ENCODE measurements around the gene SLC66A1.
"Not testable (repeated sequence)": the region's sequence is repeated elsewhere in the genome, so short reads cannot be mapped to it uniquely, and the experiment has no call there.

The SLC66A1 gene, protein sequence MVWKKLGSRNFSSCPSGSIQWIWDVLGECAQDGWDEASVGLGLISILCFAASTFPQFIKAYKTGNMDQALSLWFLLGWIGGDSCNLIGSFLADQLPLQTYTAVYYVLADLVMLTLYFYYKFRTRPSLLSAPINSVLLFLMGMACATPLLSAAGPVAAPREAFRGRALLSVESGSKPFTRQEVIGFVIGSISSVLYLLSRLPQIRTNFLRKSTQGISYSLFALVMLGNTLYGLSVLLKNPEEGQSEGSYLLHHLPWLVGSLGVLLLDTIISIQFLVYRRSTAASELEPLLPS

GRCh38 chr1:19311931-19312781, at the start of gene SLC66A1, which contains the start of gene AKR7A2:
Gene SLC66A1, plus strand, starts transcription at chr1:19312326. Its CDS starts 5,352 bp downstream, at chr1:19317678.
Gene AKR7A2, minus strand, starts transcription at chr1:19312144. Its CDS starts 20 bp downstream, at chr1:19312124.
- peak; percentile 88 to 89 for DNase-seq (ENCODE audit: low read depth in 1 of 2, low spot score in 1 of 2)

GRCh38 chr1:19262744-19263143, 49.4 kb upstream of the SLC66A1 start:
- DNase-seq (ENCODE audit: low read depth in 1 of 2, low spot score in 1 of 2), result no peak

DNA sequence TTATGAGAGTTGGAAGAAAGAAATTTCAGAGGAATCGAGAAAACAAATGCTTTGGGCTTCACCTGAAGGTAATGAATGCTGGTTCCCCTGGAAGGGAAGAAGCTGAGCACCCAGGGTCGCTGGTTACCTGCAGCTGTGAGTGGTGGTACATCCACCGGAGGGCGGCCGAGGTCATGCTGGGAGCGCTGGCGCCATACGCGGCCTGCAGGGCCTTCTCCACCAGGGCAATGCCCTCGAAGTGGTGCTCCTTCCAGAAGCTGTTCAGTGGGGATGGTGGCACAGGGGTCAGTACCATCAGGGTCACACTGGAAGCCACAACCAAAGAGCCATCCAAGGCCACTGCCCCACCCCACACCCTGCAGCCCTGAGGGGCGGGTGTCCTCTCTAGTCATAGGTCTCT, 43.7 kb upstream of the SLC66A1 start:
- DNase-seq (ENCODE audit: low read depth in 1 of 2, low spot score in 1 of 2), result no peak

DNA sequence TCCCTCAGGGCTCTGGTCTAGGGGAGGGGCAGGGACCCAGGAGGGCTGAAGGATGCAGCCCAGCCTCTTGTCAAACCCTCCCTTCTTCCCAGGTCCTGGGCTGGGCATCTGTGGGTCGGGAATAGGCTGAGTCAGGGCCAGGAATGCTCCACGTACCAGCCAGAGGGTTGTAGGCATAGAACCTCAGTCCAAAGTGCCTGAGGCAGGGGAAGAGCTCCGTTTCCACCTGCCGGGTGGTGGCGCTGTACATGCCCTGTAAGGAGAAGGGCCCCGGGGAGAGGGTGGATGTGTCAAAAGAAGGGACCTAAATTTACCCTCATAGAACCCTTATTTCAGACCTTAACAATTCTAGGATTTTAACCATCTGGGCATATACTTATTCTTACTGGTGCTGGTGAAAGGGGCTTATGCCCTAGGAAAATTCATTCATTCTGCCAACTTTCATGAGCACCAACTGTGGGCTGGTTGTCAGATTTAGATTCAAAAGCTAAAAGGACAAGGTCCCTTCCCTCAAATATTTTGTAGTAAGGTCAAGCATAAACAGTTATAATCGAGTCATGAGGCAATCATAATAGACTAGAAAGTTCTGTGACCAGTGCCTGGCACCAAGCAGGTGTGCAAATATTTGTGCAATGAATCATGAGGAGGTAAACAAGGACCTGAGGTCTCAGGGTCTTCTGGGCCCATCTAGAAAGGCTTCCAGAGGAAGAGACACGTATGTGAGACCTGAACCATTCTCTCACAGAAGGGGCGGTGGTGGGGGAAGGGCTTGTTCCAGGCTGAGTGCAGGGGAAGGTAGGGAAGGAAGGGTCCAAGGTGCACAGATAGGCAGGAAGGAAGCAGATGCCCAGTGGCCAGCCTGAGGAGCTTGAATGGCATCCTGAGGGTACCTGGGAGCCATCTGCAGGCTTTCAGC, 42.4 kb upstream of the SLC66A1 start:
- DNase-seq (ENCODE audit: low read depth in 1 of 2, low spot score in 1 of 2), result not testable (repeated sequence)

DNA sequence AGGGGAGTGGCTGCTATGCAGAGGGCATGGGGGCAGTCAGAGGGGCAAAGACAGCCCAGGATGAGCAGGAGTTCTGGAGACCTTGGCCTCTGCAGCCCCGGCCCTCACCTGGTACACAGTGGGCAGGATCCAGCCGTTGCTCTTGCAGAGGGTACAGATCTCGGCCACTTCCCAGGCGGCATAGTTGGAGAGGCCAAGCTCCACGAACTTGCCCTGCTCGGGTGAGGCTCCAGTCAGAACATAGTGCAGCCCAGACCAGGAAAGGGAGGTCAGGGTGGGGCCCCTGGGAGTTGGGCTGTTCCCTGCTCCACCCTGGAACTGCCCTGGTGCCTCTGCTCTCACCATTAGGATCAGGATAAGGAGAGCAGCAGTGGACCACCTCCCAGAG, 41.8 kb upstream of the SLC66A1 start:
- not testable (repeated sequence) for DNase-seq (ENCODE audit: low read depth in 1 of 2, low spot score in 1 of 2)

DNA sequence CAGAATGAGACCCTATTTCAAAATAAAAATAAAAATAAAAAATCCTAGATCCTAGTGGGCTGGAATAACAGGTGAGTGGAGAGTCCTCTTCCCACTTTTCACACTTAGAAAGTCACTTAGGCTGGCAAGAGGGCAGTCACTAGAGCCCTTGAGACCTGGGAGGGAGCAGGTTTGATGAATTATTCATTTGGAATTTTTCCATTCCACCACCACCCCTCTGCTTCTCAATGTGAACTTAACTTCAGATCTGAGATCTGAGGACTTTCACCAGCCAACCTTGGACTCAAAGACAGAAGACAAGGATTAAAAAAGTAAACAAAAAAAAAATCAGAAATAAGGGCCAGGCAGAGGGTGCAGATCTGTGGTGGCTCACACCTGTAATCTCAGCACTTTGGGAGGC, 40.1 kb upstream of the SLC66A1 start:
- no peak for DNase-seq (ENCODE audit: low read depth in 1 of 2, low spot score in 1 of 2)

- DNase-seq (ENCODE audit: low read depth in 1 of 2, low spot score in 1 of 2), result no peak
These were observed 38.9 kb upstream of the SLC66A1 start for GRCh38 chr1:19273106-19273843.

- DNase-seq (ENCODE audit: low read depth in 1 of 2, low spot score in 1 of 2), result not testable (repeated sequence)
These were observed 38.1 kb upstream of the SLC66A1 start for GRCh38 chr1:19273844-19274531.

- no peak for DNase-seq (ENCODE audit: low read depth in 1 of 2, low spot score in 1 of 2)
These were observed 37.5 kb upstream of the SLC66A1 start for GRCh38 chr1:19274636-19275035.

DNA sequence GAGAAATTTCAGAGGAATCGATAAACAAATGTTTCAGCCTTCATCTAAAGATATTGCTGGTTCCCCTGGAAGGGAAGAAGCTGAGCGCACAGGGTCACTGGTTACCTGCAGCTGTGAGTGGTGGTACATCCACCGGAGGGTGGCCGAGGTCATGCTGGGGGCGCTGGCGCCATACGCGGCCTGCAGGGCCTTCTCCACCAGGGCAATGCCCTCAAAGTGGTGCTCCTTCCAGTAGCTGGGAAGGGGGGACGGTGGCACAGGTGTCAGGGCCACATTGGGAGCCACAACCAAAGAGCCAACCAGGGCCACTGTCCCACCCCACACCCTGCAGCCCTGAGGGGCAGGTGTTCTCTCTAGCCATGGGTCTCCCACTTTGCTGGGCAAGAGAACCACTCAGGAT, 28.2 kb upstream of the SLC66A1 start:
- DNase-seq (ENCODE audit: low read depth in 1 of 2, low spot score in 1 of 2), result no peak

DNA sequence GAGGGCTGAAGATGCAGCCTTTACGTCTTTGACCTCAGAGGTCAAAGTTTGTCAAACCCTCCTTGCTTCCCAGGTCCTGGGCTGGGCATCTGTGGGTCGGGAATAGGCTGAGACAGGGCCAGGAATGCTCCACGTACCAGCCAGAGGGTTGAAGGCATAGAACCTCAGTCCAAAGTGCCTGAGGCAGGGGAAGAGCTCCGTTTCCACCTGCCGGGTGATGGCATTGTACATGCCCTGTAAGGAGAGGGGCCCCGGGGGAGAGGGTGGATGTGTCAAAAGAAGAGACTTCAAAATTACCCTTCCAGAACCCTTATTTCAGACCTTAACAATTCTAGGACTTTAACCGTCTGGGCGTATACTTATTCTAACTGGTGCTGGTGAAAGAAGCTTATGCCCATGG, 27.2 kb upstream of the SLC66A1 start:
- no peak for DNase-seq (ENCODE audit: low read depth in 1 of 2, low spot score in 1 of 2)

DNA sequence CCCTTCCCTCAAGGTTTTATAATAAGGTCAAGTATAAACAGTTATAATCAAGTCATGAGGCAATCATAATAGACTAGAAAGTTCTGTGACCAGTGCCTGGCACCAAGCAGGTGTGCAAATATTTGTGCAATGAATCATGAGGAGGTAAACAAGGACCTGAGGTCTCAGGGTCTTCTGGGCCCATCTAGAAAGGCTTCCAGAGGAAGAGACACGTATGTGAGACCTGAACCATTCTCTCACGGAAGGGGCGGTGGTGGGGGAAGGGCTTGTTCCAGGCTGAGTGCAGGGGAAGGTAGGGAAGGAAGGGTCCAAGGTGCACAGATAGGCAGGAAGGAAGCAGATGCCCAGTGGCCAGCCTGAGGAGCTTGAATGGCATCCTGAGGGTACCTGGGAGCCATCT, 26.8 kb upstream of the SLC66A1 start:
- not testable (repeated sequence) for DNase-seq (ENCODE audit: low read depth in 1 of 2, low spot score in 1 of 2)

DNA sequence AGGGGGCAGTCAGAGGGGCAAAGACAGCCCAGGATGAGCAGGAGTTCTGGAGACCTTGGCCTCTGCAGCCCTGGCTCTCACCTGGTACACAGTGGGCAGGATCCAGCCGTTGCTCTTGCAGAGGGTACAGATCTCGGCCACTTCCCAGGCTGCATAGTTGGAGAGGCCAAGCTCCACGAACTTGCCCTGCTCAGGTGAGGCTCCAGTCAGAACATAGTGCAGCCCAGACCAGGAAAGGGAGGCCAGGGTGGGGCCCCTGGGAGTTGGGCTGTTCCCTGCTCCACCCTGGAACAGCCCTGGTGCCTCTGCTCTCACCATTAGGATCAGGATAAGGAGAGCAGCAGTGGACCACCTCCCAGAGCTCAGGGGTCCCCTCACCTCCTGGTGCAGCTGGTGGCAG, 26.3 kb upstream of the SLC66A1 start:
- DNase-seq (ENCODE audit: low read depth in 1 of 2, low spot score in 1 of 2), result not testable (repeated sequence)

DNA sequence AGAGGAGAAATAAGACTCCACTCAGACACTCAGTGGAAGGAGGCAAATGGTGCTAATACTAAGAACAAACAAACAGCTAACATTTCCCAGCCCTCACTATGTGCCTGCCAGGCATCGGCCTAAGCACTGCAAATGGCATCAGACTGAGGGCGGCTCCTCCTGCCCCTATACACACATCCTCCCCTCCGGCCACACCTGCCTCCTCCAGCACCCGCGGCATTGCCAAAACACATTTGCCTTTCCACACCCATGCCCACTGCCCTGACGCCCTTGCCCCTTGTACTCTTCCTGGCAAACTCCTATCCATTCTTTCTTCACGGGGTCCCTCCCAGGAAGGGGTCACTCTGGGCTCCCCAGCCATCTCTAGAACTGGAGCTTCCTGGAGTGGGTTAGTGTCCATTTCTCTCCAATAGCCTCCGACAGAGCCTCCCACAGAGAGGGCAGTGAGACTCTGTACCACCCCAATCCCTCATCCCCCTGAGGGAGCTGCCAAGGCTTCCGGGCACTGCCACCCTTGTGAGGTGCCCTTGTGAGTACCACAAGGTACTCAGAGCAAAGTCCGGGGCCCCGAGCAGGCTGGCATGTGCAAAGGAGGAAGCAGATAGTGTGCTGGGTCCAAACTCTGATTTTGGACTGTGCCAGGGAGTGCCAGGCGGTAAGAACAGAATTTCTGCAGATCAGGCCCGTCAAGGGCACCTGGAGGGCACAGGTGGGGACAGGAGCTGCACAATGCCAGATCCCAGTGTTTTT, 24.5 kb upstream of the SLC66A1 start:
- DNase-seq (ENCODE audit: low read depth in 1 of 2, low spot score in 1 of 2), result no peak

DNA sequence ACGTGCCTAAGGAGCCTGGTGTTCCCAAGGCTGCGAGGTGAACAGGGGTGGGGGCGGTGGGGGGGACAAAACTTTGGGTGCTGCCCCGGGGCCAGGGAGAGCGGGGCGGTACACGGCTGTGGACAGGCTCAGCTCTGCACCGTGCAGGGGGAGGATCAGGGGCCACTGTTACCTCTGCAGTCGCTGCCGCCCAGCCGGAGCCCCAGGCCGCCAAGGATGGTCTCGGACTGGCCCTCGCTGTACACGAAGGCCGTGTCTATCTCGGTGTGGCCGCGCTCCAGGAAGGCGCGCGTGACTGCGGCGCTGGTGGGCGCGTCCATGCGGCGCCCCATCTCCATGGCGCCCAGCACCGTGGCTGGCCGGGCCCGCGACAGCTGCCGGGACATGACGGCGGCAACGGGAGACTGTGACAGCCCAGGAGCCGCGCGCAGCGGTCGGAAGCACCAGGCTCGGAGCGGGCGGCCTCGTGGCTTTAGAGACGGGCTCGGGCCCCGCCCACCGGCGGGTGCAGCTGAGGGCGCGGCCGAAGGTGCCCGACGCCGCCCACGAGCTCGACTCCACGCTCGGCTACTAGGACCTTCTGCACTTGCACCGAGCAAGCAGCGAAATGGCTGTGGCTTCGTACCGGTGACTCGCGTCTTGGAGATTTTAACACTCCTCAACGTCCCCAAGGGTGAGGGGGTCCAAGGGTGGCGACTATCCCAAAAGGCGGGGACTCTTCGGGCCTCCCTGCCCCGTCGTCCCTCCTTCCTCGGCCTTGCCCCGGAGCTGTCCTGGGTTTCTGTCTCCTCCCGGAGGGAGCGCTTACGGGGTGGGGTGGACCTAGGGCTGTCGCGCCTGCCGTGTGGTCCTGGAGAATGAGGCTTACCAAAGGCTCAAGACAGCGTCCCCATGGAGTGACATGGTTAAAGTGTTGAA, 23.5 kb upstream of the SLC66A1 start, which contains the start of gene AKR7A3:
TSS of gene AKR7A3 (minus strand) at position 447 of the 918 bp plus-strand sequence. CDS start at position 386, 61 bp downstream.
- DNase-seq (ENCODE audit: low read depth in 1 of 2, low spot score in 1 of 2), result peak in 1 of 2 donors; percentile 39

DNA sequence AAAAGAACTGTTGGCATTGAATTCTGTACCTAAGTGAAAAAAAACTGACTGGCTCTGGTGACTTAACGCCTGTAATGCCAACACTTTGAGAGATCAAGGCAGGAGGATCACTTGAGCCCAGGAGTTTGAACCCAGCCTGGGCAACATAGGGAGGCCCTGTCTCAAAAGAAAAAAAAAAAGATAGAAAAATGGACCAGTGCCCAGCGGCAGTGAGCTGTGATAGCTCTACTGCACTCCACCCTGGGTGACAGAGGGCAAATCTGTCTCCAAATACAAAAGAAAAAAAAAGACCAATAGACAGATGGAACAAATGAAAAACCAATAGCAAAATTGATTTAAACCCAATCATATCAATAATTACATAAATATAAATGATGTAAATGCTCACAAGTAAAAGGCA, 22.9 kb upstream of the SLC66A1 start:
- no peak for DNase-seq (ENCODE audit: low read depth in 1 of 2, low spot score in 1 of 2)

- no peak for DNase-seq (ENCODE audit: low read depth in 1 of 2, low spot score in 1 of 2)
These were observed 17.5 kb upstream of the SLC66A1 start for GRCh38 chr1:19294638-19295037.

- no peak for DNase-seq (ENCODE audit: low read depth in 1 of 2, low spot score in 1 of 2)
These were observed 11.9 kb upstream of the SLC66A1 start for GRCh38 chr1:19300211-19300610.

All from stimulated activated CD4-positive, alpha-beta T cell treated with anti-CD3 and anti-CD28 coated beads, Interleukin-15, amount 100 ng/mL, for 1 hour (primary cell).